Endodermal cell (in vitro differentiated cells): ENCODE data around the gene BAHCC1. TPM values are rescaled to one million over a fixed set of nuclear protein-coding genes. Genes with fewer than 3 reads are reported as not detected.

ENCODE experiments used
- DNase-seq: peaks from one replicate; pipeline ENCODE4 v3.0.0-alpha.2; 2017
- H3K27ac ChIP-seq: 2 replicates; pipeline ENCODE4 v1.5.1; 2013; ENCODE audit warnings: mild to moderate bottlenecking, low read depth, low read length, moderate library complexity
- H3K27me3 ChIP-seq: 2 replicates; pipeline ENCODE4 v1.6.1; 2013; ENCODE audit warnings: mild to moderate bottlenecking, low read length, moderate library complexity; ENCODE audit not compliant: insufficient read depth, control insufficient read depth, poor library complexity, severe bottlenecking
- H3K36me3 ChIP-seq: 2 replicates; pipeline ENCODE4 v1.7.0; 2013; ENCODE audit warnings: mild to moderate bottlenecking, low read length, moderate library complexity; ENCODE audit not compliant: control insufficient read depth, insufficient read depth
- H3K4me1 ChIP-seq: one replicate; pipeline ENCODE4 v1.7.0; 2013; ENCODE audit warnings: low read length; ENCODE audit not compliant: control insufficient read depth, insufficient read depth
- H3K4me3 ChIP-seq: 2 replicates; pipeline ENCODE4 v1.5.1; 2013; ENCODE audit warnings: mild to moderate bottlenecking, low read length, moderate library complexity
- H3K9ac ChIP-seq: 2 replicates; pipeline ENCODE4 v1.6.1; 2013; ENCODE audit warnings: mild to moderate bottlenecking, low read length, moderate library complexity; ENCODE audit not compliant: poor library complexity, severe bottlenecking; ENCODE audit errors: extremely low read depth
- H3K9me3 ChIP-seq: 2 replicates; pipeline ENCODE4 v1.6.1; 2013; ENCODE audit warnings: mild to moderate bottlenecking, low read length, moderate library complexity; ENCODE audit not compliant: control insufficient read depth
- H3K27ac Mint-ChIP-seq: 2 replicates; pipeline ENCODE4 v1.8.0; 2020; ENCODE audit warnings: mixed read lengths
- H3K27me3 Mint-ChIP-seq: 2 replicates; pipeline ENCODE4 v1.8.0; 2021; ENCODE audit warnings: mild to moderate bottlenecking, mixed read lengths; ENCODE audit not compliant: insufficient read depth
- H3K36me3 Mint-ChIP-seq: 2 replicates; pipeline ENCODE4 v1.8.0; 2020; ENCODE audit warnings: low read depth, mixed read lengths
- H3K4me1 Mint-ChIP-seq: 2 replicates; pipeline ENCODE4 v1.8.0; 2020; ENCODE audit warnings: mixed read lengths
- H3K4me3 Mint-ChIP-seq: 2 replicates; pipeline ENCODE4 v1.8.0; 2020; ENCODE audit warnings: mild to moderate bottlenecking, moderate library complexity, mixed read lengths
- H3K9me3 Mint-ChIP-seq: 2 replicates; pipeline ENCODE4 v1.8.0; 2020; ENCODE audit warnings: mild to moderate bottlenecking, mixed read lengths
- WGBS, 2 experiments: methylation state at CpG; one replicate each; pipeline versions ENCODE4 v1.1.5 to v1.1.7; 2013; ENCODE audit warnings: missing lambda C conversion rate in 2 of 2, mixed read lengths in 1 of 2; ENCODE audit not compliant: insufficient coverage in 1 of 2, insufficient read length in 1 of 2; 5-methylcytosine and 5-hydroxymethylcytosine counted together
- total RNA-seq, 2 donors: library from RNA; stranded (reverse); fragmentation: NEBNext Ultra II Directional in 1 of 2; extraction: Animal tissue kit (Norgen Biotek cat#: 25700) in 1 of 2; gene quantifications; 2 replicates in 1 of 2; 3 replicates in 1 of 2; pipeline ENCODE4 v1.2.1, GENCODE V29; 2021
- TF ChIP-seq, protein P1 (sequence below): fragments of 200-600 bp; sonication (generic); conservative IDR thresholded peaks from 2 replicates; pipeline ENCODE4 v1.5.0; 2021; ENCODE audit warnings: antibody characterized with exemption, mild to moderate bottlenecking

Gene BAHCC1
- total RNA-seq, 2 donors from 2014 or later, result 63.9 to 78.1 TPM

DNA sequence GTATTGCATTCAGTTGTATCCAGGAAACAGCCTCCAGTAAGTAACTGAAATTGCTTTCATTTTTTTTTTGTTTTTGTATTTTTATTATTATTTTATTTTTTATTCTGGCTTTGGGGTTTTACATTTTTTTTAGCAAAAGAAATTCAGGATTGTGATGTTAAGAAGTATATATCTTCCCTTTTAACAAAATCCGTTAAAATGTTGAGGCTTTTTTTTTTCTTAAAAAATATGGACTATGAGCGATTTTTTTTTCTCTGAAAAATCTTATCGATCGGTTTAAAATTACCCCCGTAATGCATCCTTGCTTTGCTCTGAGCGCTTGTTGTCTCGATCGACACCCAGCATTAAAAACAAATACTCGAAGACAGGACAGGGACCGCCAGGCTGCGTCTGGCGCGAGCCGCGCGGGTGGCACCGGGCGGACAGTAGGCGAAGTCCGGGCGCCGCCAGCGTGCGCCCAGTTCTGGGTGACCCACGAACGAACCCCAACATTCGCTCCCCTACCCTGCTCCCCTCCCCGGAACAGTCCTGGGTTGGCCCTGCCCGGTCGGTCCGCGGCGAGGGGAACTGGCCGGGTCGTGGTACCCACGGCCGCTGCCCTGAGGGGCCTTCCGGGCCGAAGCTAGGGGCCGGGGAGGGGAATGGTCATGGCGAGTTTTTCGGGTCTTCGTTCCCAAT lies 482 bp downstream of the BAHCC1 start:
- no peak for DNase-seq
- peaks cover 23% of the 10 kb centered on the region for H3K36me3 Mint-ChIP-seq
- H3K27me3 Mint-ChIP-seq, result peaks cover 37% of the 10 kb centered on the region
- WGBS, 2 experiments, result 0 to 1% methylated on average over 19 to 43 of the region's 43 CpGs
- Histone ChIP-seq H3K4me3 (peak overlapping the region; percentile 89), H3K9me3 (no peaks in the 10 kb centered on the region), H3K4me1 (peaks cover 3% of the 10 kb centered on the region), H3K9ac (peak overlapping the region; percentile 99), H3K36me3 (peaks cover 6% of the 10 kb centered on the region), H3K27ac (peak overlapping the region; percentile 99), H3K27me3 (no peaks in the 10 kb centered on the region)
- peaks cover 22% of the 10 kb centered on the region for H3K4me1 Mint-ChIP-seq
- H3K4me3 Mint-ChIP-seq, result peak overlapping the region; percentile 87
- TF ChIP-seq, protein P1, sequence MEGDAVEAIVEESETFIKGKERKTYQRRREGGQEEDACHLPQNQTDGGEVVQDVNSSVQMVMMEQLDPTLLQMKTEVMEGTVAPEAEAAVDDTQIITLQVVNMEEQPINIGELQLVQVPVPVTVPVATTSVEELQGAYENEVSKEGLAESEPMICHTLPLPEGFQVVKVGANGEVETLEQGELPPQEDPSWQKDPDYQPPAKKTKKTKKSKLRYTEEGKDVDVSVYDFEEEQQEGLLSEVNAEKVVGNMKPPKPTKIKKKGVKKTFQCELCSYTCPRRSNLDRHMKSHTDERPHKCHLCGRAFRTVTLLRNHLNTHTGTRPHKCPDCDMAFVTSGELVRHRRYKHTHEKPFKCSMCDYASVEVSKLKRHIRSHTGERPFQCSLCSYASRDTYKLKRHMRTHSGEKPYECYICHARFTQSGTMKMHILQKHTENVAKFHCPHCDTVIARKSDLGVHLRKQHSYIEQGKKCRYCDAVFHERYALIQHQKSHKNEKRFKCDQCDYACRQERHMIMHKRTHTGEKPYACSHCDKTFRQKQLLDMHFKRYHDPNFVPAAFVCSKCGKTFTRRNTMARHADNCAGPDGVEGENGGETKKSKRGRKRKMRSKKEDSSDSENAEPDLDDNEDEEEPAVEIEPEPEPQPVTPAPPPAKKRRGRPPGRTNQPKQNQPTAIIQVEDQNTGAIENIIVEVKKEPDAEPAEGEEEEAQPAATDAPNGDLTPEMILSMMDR, result no peak
- peak overlapping the region; percentile 94 for H3K27ac Mint-ChIP-seq
- H3K9me3 Mint-ChIP-seq, result no peaks in the 10 kb centered on the region

DNA sequence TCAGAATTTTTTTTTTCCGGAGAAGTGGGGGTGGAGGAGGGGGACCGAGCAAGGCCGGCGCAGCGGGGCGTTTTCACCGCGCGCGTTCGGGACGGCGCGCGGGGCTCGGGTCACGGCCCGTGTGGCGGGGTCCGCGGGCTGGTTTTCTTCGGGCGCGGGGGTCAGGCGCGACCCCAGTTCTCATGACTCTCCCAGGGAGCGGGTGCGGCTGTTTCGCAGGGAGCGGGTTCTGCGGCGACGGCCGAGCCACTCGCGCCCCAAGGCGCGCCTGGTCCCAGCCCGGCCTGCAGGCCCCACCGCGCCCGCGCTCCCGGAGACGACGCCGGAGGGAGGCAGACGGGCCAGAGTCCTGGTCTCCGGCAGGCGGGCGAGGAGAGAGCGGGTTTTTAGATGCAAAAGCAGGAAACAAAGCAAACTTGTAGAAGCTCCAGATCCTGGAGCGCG lies 1.0 kb downstream of the BAHCC1 start:
- peaks cover 4% of the 10 kb centered on the region for H3K36me3 ChIP-seq

DNA sequence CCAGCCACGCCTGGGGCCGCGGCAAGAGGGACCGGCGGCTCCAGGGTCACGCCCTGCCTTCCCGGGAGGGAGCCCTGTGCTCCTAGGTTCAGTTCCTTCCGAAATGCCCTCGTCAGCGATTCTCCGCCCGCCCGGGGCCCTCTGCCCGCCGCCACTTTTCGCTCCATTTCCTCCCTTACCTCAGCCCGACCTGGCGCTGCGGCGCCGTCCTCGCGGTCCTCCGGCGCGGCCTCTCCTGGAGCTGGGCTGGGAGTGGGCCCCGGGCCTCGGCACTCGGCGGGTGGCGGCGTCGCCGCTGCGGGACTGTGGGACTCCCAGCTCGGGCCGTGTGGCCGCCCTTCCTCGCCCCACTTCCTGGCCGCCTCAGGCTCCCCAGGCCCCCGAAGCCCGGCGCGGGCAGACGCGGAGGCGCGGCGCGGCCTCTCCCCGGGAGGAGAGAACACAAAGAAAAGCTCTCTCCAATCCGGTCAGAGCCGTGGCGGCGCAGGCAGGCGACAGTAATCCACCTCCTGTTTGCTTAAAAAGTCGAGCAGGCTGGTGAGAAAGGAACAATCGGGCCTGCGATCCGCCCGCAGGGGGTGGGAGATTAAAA lies 1.6 kb downstream of the BAHCC1 start:
- peak overlapping the region; percentile 94 for H3K27ac Mint-ChIP-seq
- H3K4me1 Mint-ChIP-seq, result peaks cover 21% of the 10 kb centered on the region

More for the DNA sequence above, 1.0 kb downstream of the BAHCC1 start:
- Mint-ChIP-seq H3K27me3 (peaks cover 40% of the 10 kb centered on the region), H3K4me3 (peak overlapping the region; percentile 87), H3K9me3 (no peaks in the 10 kb centered on the region), H3K27ac (no peak overlapping the region), H3K36me3 (peaks cover 18% of the 10 kb centered on the region), H3K4me1 (peaks cover 25% of the 10 kb centered on the region)
- Histone ChIP-seq H3K4me1 (peaks cover 7% of the 10 kb centered on the region), H3K27ac (peak overlapping the region; percentile 99), H3K9ac (peak overlapping the region; percentile 99), H3K9me3 (no peaks in the 10 kb centered on the region), H3K4me3 (peak overlapping the region; percentile 89), H3K27me3 (no peaks in the 10 kb centered on the region)
- DNase-seq, result no peak
- WGBS, 2 experiments, result 0 to 1% methylated on average over 17 to 54 of the region's 54 CpGs
- TF ChIP-seq, protein P1, result no peak

More for the DNA sequence above, 1.6 kb downstream of the BAHCC1 start:
- Histone ChIP-seq H3K27ac (peak overlapping the region; percentile 99), H3K9me3 (no peaks in the 10 kb centered on the region), H3K4me1 (peaks cover 12% of the 10 kb centered on the region), H3K4me3 (peak overlapping the region; percentile 89), H3K9ac (peak overlapping the region; percentile 99), H3K36me3 (no peaks in the 10 kb centered on the region), H3K27me3 (no peaks in the 10 kb centered on the region)
- DNase-seq, result no peak
- TF ChIP-seq, protein P1, result no peak
- Mint-ChIP-seq H3K36me3 (peaks cover 14% of the 10 kb centered on the region), H3K27me3 (peaks cover 38% of the 10 kb centered on the region), H3K4me3 (peak overlapping the region; percentile 87), H3K9me3 (no peaks in the 10 kb centered on the region)
- 0% methylated on average over 20 to 61 of the region's 61 CpGs for WGBS, 2 experiments
